HG03558 (cell line): Measurements from ENCODE around the gene CACNA1C.
"Not testable (repeated sequence)": the region's sequence is repeated elsewhere in the genome, so short reads cannot be mapped to it uniquely, and the experiment has no call there.

Source experiments
- ATAC-seq: cut with Tn5 transposase; IDR thresholded peaks from one replicate; pipeline ENCODE4 v1.9.1; 2021; ENCODE audit warnings: moderate number of reproducible peaks; ENCODE audit not compliant: unreplicated experiment; ENCODE audit errors: extremely low read depth

The CACNA1C gene

DNA sequence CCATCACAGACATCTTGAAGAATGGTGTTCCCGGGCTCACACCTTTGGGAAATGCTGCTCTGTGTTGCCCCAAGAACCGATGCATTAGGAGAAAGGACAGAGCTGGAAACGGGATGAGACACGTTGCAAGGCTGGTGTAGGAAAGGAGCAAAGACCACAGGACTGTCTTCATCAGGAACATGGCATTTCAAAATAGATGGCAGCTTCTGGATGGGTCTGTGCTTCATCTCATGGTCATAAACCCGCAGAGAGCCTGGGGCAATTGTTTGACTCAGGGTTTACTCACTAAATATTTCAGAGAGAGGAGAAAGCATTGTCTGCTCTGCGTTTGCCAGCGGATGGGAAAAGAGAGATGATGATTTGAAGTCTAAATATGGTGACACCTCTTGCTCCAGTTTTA lies 76.3 kb downstream of the CACNA1C start:
- ATAC-seq: no peak

DNA sequence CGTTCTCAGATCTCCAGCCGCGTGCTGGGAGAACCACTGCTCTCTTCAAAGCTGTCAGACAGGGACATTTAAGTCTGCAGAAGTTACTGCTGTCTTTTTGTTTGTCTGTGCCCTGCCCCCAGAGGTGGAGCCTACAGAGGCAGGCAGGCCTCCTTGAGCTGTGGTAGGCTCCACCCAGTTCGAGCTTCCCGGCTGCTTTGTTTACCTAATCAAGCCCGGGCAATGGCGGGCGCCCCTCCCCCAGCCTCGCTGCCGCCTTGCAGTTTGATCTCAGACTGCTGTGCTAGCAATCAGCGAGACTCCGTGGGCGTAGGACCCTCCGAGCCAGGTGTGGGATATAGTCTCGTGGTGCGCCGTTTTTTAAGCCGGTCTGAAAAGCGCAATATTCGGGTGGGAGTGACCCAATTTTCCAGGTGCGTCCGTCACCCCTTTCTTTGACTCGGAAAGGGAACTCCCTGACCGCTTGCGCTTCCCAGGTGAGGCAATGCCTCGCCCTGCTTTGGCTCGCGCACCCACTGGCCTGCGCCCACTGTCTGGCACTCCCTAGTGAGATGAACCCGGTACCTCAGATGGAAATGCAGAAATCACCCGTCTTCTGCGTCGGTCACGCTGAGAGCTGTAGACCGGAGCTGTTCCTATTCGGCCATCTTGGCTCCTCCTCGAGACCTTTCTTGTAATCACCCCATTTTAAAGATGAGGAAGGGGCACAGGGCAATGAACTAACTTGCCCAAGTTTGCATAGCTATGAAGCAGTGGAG lies 83.1 kb downstream of the CACNA1C start:
- not testable (repeated sequence) for ATAC-seq

- no peak for ATAC-seq
Observed at GRCh38 chr12:2136901-2137300, 84.1 kb downstream of the CACNA1C start.

GRCh38 chr12:2137711-2138110 lies 84.9 kb downstream of the CACNA1C start:
- no peak for ATAC-seq

- ATAC-seq: no peak
Observed at GRCh38 chr12:2138294-2138693, 85.5 kb downstream of the CACNA1C start.

DNA sequence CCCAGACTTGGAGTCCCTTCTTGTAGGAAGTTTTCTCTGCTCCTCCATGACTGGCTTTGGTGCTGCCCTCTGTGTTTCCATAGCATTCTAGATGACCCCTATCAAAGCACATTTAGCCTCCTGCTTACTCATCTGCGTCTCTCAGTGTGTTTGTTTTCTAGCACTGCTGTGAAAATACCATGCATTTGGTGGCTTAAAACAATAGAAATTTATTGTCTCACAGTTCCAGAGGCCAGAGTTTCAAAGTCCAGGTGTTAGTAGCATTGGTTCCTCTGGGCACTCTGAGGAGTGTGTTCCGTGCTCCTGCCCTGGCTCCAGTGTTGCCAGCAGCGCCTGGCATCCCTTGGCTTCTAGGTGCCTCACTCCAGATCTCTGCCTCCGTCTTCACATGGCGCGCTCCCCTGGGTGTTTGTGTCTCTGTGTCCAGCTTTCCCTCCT lies 86.1 kb downstream of the CACNA1C start:
- no peak for ATAC-seq

DNA sequence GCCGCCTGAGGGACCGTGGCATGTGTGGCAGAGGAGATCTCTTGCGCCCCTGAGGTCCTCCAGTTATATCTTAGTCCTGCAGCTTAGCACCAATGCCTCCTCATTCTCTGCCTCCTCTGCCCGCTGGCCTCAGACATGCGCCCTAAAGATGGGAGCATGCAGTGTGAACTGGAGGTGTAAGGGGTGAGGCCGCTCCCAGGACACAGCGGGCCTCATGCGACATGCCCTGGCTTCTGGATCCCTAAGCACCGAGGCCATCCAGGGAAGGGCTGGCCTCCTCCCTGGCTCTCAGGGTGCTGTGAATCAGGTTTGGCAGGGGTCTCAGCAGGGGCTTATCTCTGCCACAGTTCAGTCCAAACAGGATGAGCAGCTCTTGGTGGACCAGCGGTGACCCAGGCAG lies 86.9 kb downstream of the CACNA1C start:
- no peak for ATAC-seq

GRCh38 chr12:2140858-2141519 lies 88.2 kb downstream of the CACNA1C start:
- ATAC-seq: no peak

- ATAC-seq: no peak
Observed at GRCh38 chr12:2142068-2142467, 89.3 kb downstream of the CACNA1C start.

- no peak for ATAC-seq
Observed at GRCh38 chr12:2144951-2145350, 92.2 kb downstream of the CACNA1C start.

DNA sequence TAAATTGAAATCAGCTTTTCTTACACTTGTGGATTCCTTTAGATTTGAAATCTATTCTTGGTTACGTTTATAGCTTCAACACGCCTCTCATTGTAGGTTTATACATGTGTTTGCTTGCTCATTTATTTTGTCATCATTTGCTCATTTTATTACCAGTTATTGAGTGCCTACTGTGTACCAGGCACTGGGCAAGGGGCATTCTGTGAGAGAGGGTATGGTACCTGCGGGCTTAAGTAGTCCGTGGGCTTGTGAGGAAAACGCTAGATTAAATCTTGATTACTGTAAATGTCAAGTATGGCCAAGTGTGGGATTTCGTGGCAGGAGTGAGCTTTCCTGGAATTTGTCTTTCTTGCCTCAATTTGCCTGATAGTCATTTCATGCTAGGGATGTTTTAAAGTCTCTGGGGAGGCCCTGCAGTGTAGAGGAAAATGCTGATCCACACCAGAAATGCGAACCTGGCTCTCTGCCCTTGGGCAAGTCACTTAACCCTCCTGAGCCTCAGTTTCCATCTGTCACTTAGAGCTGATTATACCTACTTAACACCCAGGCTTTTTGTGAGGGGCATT lies 92.7 kb downstream of the CACNA1C start:
- ATAC-seq: no peak

DNA sequence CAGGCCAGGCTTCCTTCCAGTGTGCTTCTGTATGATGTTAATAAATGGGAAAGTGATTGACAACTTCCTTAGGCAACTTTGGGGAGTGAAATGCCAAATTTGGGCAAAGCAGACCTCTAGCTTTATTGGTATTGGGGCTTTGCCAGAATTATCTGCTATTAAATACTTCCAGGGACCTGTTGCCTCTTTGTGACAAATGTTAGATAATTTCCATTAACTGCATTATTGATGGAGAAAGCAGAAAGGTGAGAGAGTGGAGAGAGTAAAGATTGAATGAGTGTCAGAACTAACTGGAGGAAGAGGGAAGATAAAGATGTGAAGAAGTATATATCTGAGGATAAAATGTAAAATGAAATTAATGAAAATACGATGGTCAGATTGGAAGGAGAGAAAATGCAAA lies 94.5 kb downstream of the CACNA1C start:
- ATAC-seq: no peak

GRCh38 chr12:2149091-2149490 lies 96.3 kb downstream of the CACNA1C start:
- no peak for ATAC-seq

GRCh38 chr12:2150833-2151232 lies 98.0 kb downstream of the CACNA1C start:
- no peak for ATAC-seq

DNA sequence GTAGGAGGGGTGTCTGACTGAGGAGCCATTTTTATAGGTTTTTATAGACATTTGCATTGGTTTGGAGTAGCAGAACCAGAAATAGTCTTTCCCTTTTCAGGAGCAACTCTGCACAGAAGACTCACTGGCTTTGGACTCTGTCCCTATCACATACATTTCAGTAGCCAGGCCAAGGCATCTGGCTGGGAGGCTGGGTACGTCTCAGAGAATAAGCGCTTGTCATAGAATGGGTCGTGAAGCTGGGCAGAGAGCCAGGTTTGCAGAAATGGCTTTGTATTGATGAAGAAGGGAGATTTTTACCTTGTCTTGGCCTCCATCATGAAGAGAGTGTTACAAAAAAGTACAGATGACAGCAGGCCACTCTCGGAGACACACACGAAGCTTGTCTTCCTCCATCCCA lies 98.6 kb downstream of the CACNA1C start:
- no peak for ATAC-seq

DNA sequence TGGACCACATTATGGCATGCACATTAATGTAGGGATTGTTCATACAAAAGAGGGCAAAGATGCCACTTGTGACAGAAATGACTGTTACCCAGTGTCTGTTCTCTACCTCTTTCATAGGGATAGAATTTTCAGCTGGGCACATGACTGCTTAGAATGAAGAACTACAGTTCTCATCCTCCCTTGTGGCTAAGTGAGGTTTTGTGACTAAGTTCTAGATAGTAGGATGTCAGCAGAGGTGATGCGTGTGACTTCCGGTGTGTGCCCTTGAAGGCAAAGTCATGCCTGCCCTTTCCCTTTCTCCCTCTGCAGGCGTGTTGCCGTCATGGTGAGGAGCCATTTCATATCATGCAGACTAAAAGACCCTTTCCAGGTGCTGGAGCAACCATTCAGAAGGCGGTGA lies 99.3 kb downstream of the CACNA1C start:
- ATAC-seq: no peak

- no peak for ATAC-seq
Observed at GRCh38 chr12:2154050-2154449, 101.3 kb downstream of the CACNA1C start.

DNA sequence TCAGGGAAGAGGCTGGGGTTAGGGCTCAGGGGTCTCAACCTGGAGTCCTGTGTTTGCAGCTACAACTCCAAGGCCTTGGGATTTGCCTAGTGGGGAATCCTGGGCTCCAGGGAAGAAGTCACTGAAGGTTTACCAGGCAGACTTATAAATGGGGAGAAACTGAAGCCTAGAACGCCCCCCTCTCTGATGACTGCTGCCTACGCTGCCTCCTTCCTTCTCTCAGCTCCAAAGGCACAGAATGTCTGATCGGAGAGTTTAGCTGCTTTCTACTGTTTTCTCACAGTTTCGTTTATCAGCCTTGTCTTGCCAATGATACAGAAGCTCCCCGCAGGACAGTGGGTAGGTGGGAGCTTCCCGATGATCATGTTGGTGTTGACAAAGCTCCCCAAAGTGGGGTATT lies 101.7 kb downstream of the CACNA1C start:
- no peak for ATAC-seq

GRCh38 chr12:2156333-2156732 lies 103.5 kb downstream of the CACNA1C start:
- no peak for ATAC-seq

GRCh38 chr12:2160043-2160442 lies 107.3 kb downstream of the CACNA1C start:
- no peak for ATAC-seq

- no peak for ATAC-seq
Observed at GRCh38 chr12:2161473-2161872, 108.7 kb downstream of the CACNA1C start.
